Measurements from ENCODE around the gene NBEAL2. TPM values are rescaled to one million over a fixed set of nuclear protein-coding genes. Genes with fewer than 3 reads are reported as not detected.

The NBEAL2 gene
- polyA plus RNA-seq, 4 donors: 25.5 to 51.8 (median 40.5) TPM

DNA sequence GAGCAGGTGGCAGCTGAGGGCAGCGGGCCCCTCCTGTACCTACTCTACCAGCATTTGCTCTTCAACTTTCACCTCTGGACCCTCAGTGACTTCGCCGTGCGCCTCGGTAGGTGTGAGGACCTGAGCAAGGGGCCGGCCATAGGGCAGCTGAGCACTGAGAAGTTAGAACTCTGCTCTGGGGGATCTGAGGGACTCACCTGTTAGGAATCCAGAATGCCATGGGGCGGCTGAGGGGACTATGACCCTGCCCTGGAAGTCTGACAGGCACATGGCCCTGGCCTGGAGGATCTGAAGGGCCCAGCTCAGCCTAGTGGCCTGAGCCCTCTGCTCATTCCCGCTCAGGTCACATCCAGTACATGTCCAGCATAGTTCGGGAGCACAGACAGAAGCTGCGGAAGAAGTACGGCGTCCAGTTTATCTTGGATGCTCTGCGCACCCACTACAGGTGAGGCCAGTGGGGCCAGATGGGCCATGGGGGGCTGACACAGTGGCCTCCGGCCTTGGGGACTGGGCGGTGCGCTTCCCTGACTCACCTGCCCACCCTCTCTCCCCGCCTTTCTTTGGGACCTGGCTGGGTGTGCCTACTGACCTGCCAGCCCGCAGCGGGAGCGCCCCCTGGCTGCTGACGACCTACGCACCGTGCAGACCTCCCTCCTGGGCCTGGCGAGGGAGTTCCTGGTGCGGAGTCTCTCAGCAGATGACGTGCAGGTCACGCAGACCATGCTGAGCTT, 18.8 kb downstream of the NBEAL2 start:
- no peak for DNase-seq (ENCODE audit: low read depth in 4 of 4, low spot score in 2 of 4)

DNA sequence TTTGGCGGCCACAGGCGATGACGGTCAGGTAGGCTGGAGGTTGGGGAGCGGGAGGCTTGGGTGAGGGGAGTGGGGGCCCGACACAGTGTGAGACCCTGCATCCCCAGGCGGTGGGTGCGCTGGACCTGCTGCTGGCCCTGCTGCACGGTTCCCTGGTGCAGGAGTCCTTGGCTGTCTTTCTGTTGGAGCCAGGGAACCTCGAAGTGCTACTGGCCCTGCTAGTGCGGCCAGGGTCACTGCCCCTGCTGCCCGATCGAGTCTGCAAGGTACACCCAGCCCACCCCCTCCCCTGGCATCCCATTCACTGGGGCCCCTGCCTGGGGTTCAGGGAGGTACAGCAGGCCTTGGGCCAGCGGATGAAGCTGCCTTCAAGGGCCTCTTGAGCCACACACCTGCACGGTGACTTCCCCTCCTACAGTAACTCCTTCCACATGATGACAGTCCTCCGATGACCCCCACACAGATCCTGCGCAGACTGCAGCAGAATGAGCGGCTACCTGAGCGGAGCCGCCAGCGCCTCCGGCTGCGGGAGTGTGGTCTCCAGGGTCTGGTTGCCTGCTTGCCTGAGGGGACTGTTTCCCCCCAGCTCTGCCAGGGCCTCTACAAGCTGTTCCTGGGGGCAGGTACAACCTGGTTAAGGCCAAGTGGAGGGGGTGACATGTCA, 19.5 kb downstream of the NBEAL2 start:
- DNase-seq (ENCODE audit: low read depth in 4 of 4, low spot score in 2 of 4): no peak

DNA sequence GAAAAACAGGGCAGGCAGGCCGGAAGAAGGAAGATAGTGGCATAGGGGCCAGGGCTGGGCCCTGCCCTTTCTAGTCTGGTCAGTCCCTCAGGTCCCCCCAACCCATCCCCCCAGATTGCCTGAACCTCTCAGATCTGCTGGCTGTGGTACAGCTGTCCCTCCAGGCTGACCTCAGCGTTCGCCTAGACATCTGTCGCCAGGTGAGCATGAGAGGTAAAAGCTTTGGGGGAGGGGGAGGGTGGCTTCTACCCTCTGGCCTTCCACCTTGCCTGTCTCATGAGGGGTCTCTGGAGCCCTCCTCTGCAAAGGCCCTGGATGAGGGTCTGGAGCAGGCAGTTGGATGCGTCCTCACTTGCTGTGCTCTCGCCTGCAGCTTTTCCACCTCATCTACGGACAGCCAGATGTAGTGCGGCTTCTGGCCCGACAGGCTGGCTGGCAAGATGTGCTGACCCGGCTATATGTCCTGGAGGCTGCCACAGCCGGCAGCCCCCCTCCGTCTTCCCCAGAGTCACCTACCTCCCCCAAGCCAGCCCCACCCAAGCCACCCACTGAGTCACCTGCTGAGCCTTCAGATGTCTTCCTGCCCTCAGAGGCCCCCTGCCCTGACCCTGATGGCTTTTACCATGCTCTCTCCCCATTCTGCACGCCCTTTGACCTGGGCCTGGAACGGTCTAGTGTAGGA, 20.2 kb downstream of the NBEAL2 start:
- no peak for DNase-seq (ENCODE audit: low read depth in 4 of 4, low spot score in 2 of 4)

DNA sequence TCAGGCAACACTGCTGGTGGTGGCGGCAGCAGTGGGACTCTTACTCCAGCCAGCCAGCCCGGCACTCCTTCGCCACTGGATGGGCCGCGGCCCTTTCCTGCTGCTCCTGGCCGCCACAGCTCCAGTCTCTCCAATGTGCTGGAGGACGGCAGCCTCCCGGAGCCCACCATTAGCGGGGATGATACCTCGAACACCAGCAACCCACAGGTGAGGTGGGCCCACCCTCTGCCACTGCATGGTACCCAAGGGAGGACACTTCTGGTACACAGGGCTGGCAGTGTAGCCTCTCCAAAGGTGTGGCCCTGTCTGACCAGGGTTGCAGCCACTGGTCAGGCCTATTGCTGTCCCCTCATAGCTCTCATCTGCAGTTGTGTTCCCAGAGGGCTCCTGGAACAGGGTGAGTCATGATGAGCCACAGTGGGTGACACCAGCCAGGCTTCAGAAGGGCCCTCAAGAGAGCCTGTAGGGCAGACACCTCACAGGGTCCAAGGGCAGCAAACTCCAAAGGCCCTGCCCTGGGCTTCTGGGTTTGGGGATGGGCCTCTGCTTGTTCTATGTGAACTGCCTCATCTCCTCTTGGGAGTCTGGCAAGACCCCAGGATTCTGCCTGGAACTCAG, 20.8 kb downstream of the NBEAL2 start:
- no peak for DNase-seq (ENCODE audit: low read depth in 4 of 4, low spot score in 2 of 4)

DNA sequence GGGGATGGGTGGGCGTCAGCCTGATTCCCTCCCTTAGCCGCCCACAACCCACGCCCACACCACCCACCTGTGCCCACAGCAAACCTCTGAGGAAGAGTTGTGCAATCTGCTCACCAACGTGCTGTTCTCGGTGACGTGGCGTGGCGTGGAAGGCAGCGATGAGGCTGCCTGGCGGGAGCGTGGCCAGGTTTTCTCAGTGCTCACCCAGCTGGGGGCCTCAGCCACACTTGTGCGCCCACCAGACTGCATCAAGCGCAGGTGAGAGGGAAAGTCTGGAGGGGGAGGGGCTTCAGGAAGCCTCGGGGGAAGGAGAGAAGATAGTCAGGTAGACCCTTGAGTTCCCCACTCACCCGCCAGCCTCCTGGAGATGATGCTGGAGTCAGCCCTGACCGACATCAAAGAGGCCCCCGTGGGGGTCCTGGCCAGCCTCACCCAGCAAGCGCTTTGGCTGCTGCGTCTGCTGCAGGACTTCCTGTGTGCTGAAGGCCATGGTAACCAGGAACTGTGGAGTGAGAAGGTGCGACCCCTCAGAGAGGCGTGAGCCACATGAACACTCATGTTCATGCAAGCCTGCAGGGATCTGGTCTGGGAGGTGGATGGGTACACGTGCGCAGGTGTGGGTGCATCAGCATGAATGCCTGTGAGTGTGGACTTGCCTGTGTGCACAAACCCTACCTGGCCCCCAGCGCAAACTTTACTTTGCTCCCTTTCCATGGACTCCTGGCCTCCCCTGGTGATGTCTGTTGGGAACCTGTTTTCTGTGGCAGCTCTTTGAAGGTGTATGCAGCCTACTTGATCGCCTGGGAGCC, 21.7 kb downstream of the NBEAL2 start:
- DNase-seq (ENCODE audit: low read depth in 4 of 4, low spot score in 2 of 4): no peak

DNA sequence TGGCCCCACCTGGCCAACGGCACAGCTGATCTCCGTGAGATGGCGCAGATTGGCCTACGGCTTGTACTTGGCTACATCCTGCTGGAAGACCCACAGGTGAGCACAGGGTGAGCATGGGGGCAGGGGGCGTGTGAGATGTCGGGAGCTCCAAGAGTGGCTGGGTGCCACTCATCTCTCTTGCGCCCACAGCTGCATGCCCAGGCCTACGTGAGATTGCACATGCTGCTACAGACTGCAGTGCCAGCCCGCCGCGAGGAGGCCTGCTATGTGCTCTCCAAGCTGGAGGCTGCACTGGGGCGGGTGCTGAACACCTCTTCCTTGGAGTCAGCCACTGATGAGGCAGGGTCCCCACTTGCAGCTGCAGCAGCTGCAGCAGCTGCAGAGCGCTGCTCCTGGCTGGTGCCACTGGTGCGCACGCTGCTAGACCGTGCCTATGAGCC, 22.3 kb downstream of the NBEAL2 start:
- DNase-seq (ENCODE audit: low read depth in 4 of 4, low spot score in 2 of 4): no peak

DNA sequence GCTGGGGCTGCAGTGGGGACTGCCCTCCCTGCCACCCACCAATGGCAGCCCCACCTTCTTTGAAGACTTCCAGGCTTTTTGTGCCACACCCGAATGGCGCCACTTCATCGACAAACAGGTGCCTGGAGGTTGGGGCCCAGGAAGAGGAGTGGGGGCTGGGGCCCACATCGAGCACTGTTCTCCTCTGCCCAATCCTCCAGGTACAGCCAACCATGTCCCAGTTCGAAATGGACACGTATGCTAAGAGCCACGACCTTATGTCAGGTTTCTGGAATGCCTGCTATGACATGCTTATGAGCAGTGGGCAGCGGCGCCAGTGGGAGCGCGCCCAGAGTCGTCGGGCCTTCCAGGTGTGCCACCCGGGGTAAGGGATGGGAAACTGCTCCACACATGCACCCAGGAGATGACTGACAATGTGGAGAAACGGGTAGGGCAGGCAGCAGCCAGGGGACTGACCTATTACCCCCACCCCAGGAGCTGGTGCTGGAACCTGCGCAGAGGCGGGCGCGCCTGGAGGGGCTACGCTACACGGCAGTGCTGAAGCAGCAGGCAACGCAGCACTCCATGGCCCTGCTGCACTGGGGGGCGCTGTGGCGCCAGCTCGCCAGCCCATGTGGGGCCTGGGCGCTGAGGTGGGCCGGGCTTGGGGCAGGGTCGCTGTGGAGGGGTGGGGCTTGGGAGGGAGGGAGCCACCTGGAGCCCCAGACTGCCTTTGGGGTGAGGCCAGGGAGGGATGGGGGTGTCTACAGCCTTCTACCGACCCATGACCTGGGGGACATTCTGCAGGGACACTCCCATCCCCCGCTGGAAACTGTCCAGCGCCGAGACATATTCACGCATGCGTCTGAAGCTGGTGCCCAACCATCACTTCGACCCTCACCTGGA, 22.9 kb downstream of the NBEAL2 start:
- DNase-seq (ENCODE audit: low read depth in 4 of 4, low spot score in 2 of 4): no peak

DNA sequence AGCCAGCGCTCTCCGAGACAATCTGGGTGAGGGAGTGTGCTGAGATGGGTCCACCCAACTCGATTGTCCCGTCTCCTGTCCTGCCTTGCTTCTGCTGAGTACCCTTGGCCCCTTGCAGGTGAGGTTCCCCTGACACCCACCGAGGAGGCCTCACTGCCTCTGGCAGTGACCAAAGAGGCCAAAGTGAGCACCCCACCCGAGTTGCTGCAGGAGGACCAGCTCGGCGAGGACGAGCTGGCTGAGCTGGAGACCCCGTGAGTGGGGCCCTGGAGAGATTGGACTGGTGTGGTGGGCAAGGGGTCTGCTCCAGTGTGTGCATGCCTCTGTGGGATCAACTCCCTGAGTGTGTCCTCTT, 23.6 kb downstream of the NBEAL2 start:
- DNase-seq (ENCODE audit: low read depth in 4 of 4, low spot score in 2 of 4): no peak

DNA sequence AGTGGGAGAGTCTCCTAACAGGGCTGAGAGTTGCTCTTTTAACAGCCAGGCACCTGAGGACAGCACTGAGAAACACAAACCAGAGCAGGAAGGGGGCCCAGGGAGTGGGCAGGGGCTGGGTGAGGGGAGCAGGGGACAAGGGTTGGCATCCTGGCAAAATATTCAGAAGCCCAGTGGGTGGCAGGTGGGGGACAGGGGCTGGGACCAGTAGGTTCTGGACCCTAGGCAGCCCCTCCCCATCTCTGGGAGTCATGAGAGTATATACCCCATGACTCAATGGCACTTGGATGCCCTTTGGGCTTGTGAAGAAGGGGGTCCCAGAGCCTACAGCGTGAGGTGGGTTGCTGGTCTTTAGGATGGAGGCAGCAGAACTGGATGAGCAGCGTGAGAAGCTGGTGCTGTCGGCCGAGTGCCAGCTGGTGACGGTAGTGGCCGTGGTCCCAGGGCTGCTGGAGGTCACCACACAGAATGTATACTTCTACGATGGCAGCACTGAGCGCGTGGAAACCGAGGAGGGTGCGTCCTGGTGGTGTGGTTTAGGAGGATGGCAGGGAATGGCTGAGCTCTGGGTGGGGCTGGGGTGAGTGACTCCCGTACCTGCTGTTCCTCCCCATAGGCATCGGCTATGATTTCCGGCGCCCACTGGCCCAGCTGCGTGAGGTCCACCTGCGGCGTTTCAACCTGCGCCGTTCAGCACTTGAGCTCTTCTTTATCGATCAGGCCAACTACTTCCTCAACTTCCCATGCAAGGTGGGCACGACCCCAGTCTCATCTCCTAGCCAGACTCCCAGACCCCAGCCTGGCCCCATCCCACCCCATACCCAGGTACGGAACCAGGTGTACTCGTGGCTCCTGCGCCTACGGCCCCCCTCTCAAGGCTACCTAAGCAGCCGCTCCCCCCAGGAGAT, 24.2 kb downstream of the NBEAL2 start:
- no peak for DNase-seq (ENCODE audit: low read depth in 4 of 4, low spot score in 2 of 4)

DNA sequence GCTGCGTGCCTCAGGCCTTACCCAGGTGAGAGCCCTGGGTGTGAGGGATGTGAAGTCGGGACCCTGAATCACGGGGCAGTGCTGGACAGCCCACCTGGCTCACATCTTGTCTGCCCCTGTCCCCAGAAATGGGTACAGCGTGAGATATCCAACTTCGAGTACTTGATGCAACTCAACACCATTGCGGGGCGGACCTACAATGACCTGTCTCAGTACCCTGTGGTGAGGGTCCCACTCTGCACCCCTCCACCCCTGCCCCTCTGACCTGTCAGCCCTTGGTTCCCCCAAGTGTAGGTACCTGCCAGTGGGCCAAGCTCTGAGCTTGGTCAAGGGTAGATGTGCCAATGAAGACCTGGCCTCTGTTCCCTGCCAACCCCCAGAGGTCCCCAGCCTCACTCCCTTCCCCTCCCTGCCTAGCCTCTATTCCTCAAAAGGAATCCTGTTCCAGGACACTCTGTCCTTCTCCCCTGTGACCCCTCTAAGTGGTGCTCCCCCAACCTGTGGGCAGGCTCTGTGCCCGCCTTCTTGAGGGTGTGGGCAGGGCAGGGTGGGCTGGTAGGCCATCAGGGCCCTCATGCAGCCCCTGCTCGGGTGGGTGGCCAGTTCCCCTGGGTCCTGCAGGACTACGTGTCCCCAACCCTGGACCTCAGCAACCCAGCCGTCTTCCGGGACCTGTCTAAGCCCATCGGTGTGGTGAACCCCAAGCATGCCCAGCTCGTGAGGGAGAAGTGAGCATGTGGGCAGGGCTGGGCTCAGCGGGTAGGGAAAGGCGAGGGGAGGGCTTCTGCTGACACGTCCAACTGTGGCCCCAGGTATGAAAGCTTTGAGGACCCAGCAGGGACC, 25.1 kb downstream of the NBEAL2 start:
- no peak for DNase-seq (ENCODE audit: low read depth in 4 of 4, low spot score in 2 of 4)

DNA sequence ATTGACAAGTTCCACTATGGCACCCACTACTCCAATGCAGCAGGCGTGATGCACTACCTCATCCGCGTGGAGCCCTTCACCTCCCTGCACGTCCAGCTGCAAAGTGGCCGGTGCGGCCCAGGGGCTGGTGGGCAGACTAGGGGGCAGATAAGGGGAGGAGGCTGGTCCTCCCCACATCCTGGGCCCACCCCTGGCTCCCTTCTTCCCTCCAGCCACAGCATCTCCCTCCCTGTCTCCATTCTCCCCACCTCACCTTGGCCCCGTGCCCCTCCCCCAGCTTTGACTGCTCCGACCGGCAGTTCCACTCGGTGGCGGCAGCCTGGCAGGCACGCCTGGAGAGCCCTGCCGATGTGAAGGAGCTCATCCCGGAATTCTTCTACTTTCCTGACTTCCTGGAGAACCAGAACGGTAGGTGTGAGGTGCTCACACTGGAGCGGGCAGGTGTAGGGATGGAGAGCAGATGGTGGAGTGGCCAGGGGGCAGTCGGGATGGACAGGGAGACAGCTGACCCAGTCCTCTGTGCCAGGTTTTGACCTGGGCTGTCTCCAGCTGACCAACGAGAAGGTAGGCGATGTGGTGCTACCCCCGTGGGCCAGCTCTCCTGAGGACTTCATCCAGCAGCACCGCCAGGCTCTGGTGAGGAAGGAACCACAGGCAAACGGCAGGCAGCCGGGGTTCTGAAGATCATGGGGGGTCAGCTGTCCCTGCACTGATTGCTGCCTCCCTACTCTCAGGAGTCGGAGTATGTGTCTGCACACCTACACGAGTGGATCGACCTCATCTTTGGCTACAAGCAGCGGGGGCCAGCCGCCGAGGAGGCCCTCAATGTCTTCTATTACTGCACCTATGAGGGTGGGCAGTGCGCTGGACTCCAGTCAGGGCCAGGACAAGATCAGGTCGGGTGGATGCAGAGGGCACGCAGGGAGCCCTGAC, 26.0 kb downstream of the NBEAL2 start:
- DNase-seq (ENCODE audit: low read depth in 4 of 4, low spot score in 2 of 4): no peak

DNA sequence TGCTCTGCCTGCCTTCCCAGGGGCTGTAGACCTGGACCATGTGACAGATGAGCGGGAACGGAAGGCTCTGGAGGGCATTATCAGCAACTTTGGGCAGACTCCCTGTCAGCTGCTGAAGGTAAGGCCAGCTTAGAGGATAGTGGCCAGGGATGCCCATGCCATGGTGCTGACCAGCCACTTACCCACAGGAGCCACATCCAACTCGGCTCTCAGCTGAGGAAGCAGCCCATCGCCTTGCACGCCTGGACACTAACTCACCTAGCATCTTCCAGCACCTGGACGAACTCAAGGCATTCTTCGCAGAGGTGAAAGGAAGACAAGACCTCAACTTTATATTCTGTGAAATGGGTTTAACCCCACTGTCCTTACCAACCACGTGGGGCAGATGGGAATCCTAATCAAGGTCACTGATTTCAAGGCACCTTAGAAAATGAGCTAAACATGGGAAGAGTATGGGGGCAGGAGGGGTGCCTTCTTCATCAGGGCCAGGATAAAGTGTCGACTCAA, 26.7 kb downstream of the NBEAL2 start:
- DNase-seq (ENCODE audit: low read depth in 4 of 4, low spot score in 2 of 4): no peak

DNA sequence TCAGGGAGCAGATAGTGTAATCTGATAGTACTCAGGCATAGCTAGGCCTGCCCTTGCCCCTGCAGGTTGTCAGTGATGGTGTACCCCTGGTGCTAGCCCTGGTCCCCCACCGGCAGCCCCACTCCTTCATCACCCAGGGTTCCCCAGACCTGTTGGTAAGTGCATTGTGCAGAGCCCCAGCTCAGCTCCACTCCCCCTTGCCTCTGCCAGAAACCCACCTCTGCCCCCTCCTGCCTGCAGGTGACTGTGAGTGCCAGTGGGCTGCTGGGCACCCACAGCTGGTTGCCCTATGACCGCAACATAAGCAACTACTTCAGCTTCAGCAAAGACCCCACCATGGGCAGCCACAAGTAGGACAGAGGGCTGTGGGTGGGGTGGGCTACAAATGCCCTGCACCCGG, 27.5 kb downstream of the NBEAL2 start:
- no peak for DNase-seq (ENCODE audit: low read depth in 4 of 4, low spot score in 2 of 4)

DNA sequence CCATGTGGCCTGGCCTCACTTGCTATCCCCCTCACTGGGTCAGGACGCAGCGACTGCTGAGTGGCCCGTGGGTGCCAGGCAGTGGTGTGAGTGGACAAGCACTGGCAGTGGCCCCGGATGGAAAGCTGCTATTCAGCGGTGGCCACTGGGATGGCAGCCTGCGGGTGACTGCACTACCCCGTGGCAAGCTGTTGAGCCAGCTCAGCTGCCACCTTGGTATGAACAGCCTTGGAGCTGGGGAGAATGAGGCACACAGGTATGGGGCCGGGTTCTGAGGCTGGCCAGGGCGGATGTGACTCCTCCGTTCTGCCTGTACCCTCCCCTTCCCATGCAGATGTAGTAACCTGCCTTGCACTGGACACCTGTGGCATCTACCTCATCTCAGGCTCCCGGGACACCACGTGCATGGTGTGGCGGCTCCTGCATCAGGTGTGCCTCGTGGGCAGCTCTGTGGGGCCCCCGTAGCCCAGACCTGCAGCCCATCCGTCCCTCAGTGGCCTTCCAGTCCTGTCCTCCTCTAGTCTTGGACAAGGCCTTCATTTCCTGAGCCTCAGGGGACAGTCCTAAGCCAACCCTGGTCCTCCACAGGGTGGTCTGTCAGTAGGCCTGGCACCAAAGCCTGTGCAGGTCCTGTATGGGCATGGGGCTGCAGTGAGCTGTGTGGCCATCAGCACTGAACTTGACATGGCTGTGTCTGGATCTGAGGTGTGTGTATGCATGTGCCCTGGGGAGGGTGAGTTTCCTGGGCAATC, 28.2 kb downstream of the NBEAL2 start:
- DNase-seq (ENCODE audit: low read depth in 4 of 4, low spot score in 2 of 4): no peak

DNA sequence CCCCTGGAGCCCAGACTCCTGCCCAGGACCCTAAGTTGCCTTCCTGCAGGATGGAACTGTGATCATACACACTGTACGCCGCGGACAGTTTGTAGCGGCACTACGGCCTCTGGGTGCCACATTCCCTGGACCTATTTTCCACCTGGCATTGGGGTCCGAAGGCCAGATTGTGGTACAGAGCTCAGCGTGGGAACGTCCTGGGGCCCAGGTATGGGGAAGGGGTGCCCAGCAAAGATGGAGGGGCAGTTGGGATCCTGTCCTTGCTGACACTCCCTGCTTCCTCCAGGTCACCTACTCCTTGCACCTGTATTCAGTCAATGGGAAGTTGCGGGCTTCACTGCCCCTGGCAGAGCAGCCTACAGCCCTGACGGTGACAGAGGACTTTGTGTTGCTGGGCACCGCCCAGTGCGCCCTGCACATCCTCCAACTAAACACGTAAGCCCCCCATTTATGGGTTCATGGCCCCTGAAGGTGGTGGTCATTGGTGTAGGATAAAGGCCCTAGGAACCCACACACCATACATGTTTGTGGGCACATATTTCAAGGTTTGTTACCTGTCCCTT, 28.8 kb downstream of the NBEAL2 start:
- DNase-seq (ENCODE audit: low read depth in 4 of 4, low spot score in 2 of 4): no peak

Data from left renal cortex interstitium (tissue), 4 donors.